IMR-90 (cell line): Measurements from ENCODE around the gene CDYL2. TPM values are rescaled to one million over a fixed set of nuclear protein-coding genes. Genes with fewer than 3 reads are reported as not detected.

ENCODE experiments used
- ATAC-seq: fragments of 200-7000 bp; cut with Tn5 transposase; 2 replicates; pipeline ENCODE4 v1.9.1; 2020; ENCODE audit warnings: low read depth, mild to moderate bottlenecking, moderate library complexity
- BruUV-seq: library from RNA; stranded (reverse); fragments of 400-500 nt; replicated peaks from 2 replicates; lab custom pipeline; 2021; lab: Mats Ljungman, UMichigan
- CTCF ChIA-PET: fragments of 300-600 bp; formaldehyde crosslinking; extraction: SDS; loops from one replicate; lab custom pipeline; 2021; ENCODE audit warnings: antibody characterized with exemption; lab: Yijun Ruan, JAX
- POLR2A ChIA-PET: fragments of 300-600 bp; sonication (Branson Sonifier 250); formaldehyde crosslinking; loops from one replicate; lab custom pipeline; 2022; ENCODE audit warnings: antibody characterized with exemption; ENCODE audit not compliant: unreplicated experiment; lab: Charles Lee
- DNase-seq: peaks from one replicate; pipeline ENCODE4 v3.0.0; 2013
- H2AFZ ChIP-seq: replicated peaks from 2 replicates; pipeline ENCODE3; 2013; ENCODE audit warnings: low read length, mild to moderate bottlenecking; ENCODE audit not compliant: poor library complexity
- H2AK5ac ChIP-seq: 2 replicates; pipeline ENCODE4 v1.6.1; 2013; ENCODE audit warnings: low read depth, low read length, inconsistent platforms
- H2AK9ac ChIP-seq: replicated peaks from 2 replicates; pipeline ENCODE3; 2013; ENCODE audit warnings: mild to moderate bottlenecking, low read depth, low read length, moderate library complexity; ENCODE audit not compliant: poor library complexity
- H2BK120ac ChIP-seq: 2 replicates; pipeline ENCODE4 v1.6.1; 2013; ENCODE audit warnings: low read depth, low read length, inconsistent platforms
- H2BK15ac ChIP-seq: 3 replicates; pipeline ENCODE4 v1.6.1; 2013; ENCODE audit warnings: low read depth, low read length, inconsistent platforms
- H2BK20ac ChIP-seq: 2 replicates; pipeline ENCODE4 v1.6.1; 2013; ENCODE audit warnings: low read depth, mild to moderate bottlenecking, inconsistent platforms, low read length, moderate library complexity
- H2BK5ac ChIP-seq: 2 replicates; pipeline ENCODE4 v1.6.1; 2013; ENCODE audit warnings: mild to moderate bottlenecking, low read depth, low read length, inconsistent platforms; ENCODE audit not compliant: poor library complexity, severe bottlenecking
- H3K14ac ChIP-seq: replicated peaks from 2 replicates; pipeline ENCODE4 v1.6.1; 2013; ENCODE audit warnings: low read depth, low read length, inconsistent platforms
- H3K18ac ChIP-seq: 2 replicates; pipeline ENCODE4 v1.6.1; 2013; ENCODE audit warnings: low read depth, low read length, control low read depth
- H3K23ac ChIP-seq: 2 replicates; pipeline ENCODE4 v1.6.1; 2013; ENCODE audit warnings: low read depth, low read length, inconsistent platforms
- H3K27ac ChIP-seq: 2 replicates; pipeline ENCODE4 v1.5.1; 2013; ENCODE audit warnings: mild to moderate bottlenecking, control low read depth, low read length; ENCODE audit not compliant: insufficient read depth
- H3K27me3 ChIP-seq: 2 replicates; pipeline ENCODE4 v1.6.1; 2013; ENCODE audit warnings: low read length; ENCODE audit not compliant: control insufficient read depth, insufficient read depth
- H3K36me3 ChIP-seq: 2 replicates; pipeline ENCODE4 v1.6.1; 2013; ENCODE audit warnings: low read length, mixed read lengths; ENCODE audit not compliant: control insufficient read depth, insufficient read depth
- H3K4ac ChIP-seq: 2 replicates; pipeline ENCODE4 v1.6.1; 2013; ENCODE audit warnings: low read depth, low read length, inconsistent platforms
- H3K4me1 ChIP-seq: 2 replicates; pipeline ENCODE4 v1.6.1; 2013; ENCODE audit warnings: low read length, mixed read lengths; ENCODE audit not compliant: control insufficient read depth, insufficient read depth
- H3K4me2 ChIP-seq: 2 replicates; pipeline ENCODE4 v1.6.1; 2013; ENCODE audit warnings: low read depth, mild to moderate bottlenecking, control low read depth, low read length, moderate library complexity
- H3K4me3 ChIP-seq: 2 replicates; pipeline ENCODE4 v1.5.1; 2013; ENCODE audit warnings: low read depth, mild to moderate bottlenecking, control low read depth, low read length, moderate library complexity; ENCODE audit not compliant: insufficient read depth
- H3K56ac ChIP-seq: 2 replicates; pipeline ENCODE4 v1.6.1; 2013; ENCODE audit warnings: low read length, inconsistent platforms; ENCODE audit not compliant: insufficient read depth; ENCODE audit errors: extremely low read depth
- H3K79me1 ChIP-seq, 2 experiments: 2 replicates each; pipeline ENCODE4 v1.6.1; 2013; ENCODE audit warnings: low read length in 2 of 2, inconsistent platforms in 1 of 2, low read depth in 1 of 2
- H3K9ac ChIP-seq: 2 replicates; pipeline ENCODE4 v1.6.1; 2013; ENCODE audit warnings: low read depth, low read length, control low read depth
- H3K9me1 ChIP-seq: 2 replicates; pipeline ENCODE4 v1.6.1; 2013; ENCODE audit warnings: low read length, inconsistent platforms; ENCODE audit not compliant: insufficient read depth
- H3K9me3 ChIP-seq: 2 replicates; pipeline ENCODE4 v1.6.1; 2013; ENCODE audit warnings: low read length; ENCODE audit not compliant: control insufficient read depth, insufficient read depth
- H4K20me1 ChIP-seq: 2 replicates; pipeline ENCODE4 v1.6.1; 2013; ENCODE audit warnings: low read length, inconsistent platforms; ENCODE audit not compliant: insufficient read depth
- H4K5ac ChIP-seq: 2 replicates; pipeline ENCODE4 v1.6.1; 2013; ENCODE audit warnings: mild to moderate bottlenecking, low read depth, low read length, control low read depth
- H4K8ac ChIP-seq, 2 experiments: 2 replicates each; pipeline ENCODE4 v1.6.1; 2013; ENCODE audit warnings: low read depth in 2 of 2, low read length in 2 of 2, control low read depth in 1 of 2, inconsistent platforms in 1 of 2
- H4K91ac ChIP-seq: 2 replicates; pipeline ENCODE4 v1.6.1; 2013; ENCODE audit warnings: low read depth, low read length, inconsistent platforms; ENCODE audit not compliant: insufficient read depth
- CHD1 ChIP-seq: IDR thresholded peaks from 2 replicates; pipeline ENCODE4 v1.6.1; 2012; ENCODE audit warnings: low read depth, low read length, improper control_type of control experiment
- FOS ChIP-seq: fragments of 150-350 bp; IDR thresholded peaks from 2 replicates; pipeline ENCODE4 v1.6.1; 2016; ENCODE audit warnings: low read depth, low read length
- NFE2L2 ChIP-seq: fragments of 150-350 bp; IDR thresholded peaks from 2 replicates; pipeline ENCODE4 v1.6.1; 2016; ENCODE audit warnings: low read depth, mild to moderate bottlenecking, low read length
- WGBS, 2 experiments: methylation state at CpG; one replicate each; pipeline versions ENCODE4 v1.1.5 to v1.1.7; 2013; ENCODE audit warnings: missing lambda C conversion rate in 2 of 2; ENCODE audit not compliant: insufficient read length in 1 of 2; ENCODE audit errors: extremely low coverage in 2 of 2; 5-methylcytosine and 5-hydroxymethylcytosine counted together
- dilution Hi-C: fragments of 300-500 bp; cut with HindIII; formaldehyde crosslinking; loops from one replicate; pipeline ENCODE4 v1.14.3; 2018; ENCODE audit warnings: low sequenced_read_pairs; ENCODE audit not compliant: unreplicated experiment
- in situ Hi-C: fragments of 300-500 bp; cut with MboI; formaldehyde crosslinking; loops from 3 replicates; pipeline ENCODE4 v1.14.3; 2019; ENCODE audit warnings: low sequenced_read_pairs, inconsistent platforms, mixed read lengths
- intact Hi-C: fragments of 100-400 bp; cut with micrococcal nuclease; formaldehyde crosslinking; loops from 2 replicates; pipeline ENCODE4 v1.10.0; 2022
- polyA plus RNA-seq, 3 experiments: library from polyadenylated mRNA; depleted of rRNA; stranded (reverse); fragments of >200 nt; gene quantifications; 2 replicates each; pipeline ENCODE4 v1.2.3, GENCODE V29; 2012; ENCODE audit warnings: low replicate concordance in 1 of 3
- total RNA-seq: library from RNA; depleted of rRNA; stranded (reverse); fragments of >200 nt; gene quantifications from 2 replicates; pipeline ENCODE4 v1.2.3, GENCODE V29; 2012
- TF ChIP-seq, protein P1 (sequence below): fragments of 150-350 bp; IDR thresholded peaks from 2 replicates; pipeline ENCODE4 v1.6.1; 2016; ENCODE audit warnings: low read depth, mild to moderate bottlenecking, low read length, moderate library complexity, borderline replicate concordance

Gene CDYL2
- total and polyA plus RNA-seq, 2 of the 4 experiments (the other 2 are of a cell fraction) = 1.2 to 3.9 TPM

DNA sequence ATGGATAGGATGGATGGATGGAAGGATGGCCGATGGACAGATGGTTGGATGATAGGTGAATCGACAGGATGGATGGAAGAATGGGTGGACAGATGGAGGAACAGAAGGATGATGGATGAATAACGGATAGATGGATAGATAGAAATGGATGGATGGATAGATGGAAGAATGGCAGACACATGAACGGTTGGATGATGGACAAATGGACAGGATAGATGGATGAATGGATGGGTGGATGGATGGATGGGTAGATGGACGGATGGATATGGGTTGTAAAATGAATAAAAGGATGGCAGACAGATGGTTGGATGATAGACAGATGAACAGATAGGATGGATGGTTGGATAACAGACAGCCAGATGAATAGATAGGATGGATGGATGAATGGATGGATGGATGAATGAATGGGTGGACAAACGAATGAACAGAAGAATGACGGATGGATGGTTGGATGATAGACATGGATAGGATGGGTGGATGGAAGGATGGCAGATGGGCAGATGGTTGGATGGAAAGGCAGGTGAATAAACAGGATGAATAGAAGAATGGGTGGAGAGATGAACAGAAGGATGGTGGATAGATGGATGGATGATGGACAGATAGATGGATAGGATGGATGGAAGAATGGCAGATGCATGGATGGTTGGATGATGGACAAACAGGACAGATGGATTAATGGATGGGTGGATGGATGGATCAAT is 207.7 kb downstream of the CDYL2 start:
- TF ChIP-seq NFE2L2 (no peak), CHD1 (no peak), FOS (no peak)
- TF ChIP-seq, protein P1, sequence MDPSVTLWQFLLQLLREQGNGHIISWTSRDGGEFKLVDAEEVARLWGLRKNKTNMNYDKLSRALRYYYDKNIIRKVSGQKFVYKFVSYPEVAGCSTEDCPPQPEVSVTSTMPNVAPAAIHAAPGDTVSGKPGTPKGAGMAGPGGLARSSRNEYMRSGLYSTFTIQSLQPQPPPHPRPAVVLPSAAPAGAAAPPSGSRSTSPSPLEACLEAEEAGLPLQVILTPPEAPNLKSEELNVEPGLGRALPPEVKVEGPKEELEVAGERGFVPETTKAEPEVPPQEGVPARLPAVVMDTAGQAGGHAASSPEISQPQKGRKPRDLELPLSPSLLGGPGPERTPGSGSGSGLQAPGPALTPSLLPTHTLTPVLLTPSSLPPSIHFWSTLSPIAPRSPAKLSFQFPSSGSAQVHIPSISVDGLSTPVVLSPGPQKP = no peak
- H2AFZ ChIP-seq = no peak overlapping the region
- H3K9me1 ChIP-seq = no peaks in the 10 kb centered on the region
- H2BK15ac ChIP-seq = no peak overlapping the region
- H3K4me1 ChIP-seq = no peaks in the 10 kb centered on the region
- ChIA-PET POLR2A (no interaction called here), CTCF (no interaction called here)
- intact Hi-C loops = no loop called here
- H2AK5ac ChIP-seq = no peak overlapping the region
- no peak overlapping the region for H3K4ac ChIP-seq
- no peaks in the 10 kb centered on the region for H3K27me3 ChIP-seq
- DNase-seq = no peak
- no TSS peak for BruUV-seq
- no peak overlapping the region for H3K56ac ChIP-seq
- H4K8ac ChIP-seq = no peak overlapping the region
- H3K27ac ChIP-seq = no peak overlapping the region
- no peak overlapping the region for H2BK120ac ChIP-seq
- H2BK5ac ChIP-seq = peak overlapping the region; percentile 41
- ATAC-seq = no peak
- H4K91ac ChIP-seq = no peak overlapping the region
- H3K14ac ChIP-seq = no peak overlapping the region
- dilution Hi-C loops = no loop called here
- H3K4me2 ChIP-seq = no peak overlapping the region
- no peak overlapping the region for H2BK20ac ChIP-seq
- H3K36me3 ChIP-seq = no peaks in the 10 kb centered on the region
- no peaks in the 10 kb centered on the region for H4K20me1 ChIP-seq
- no peak overlapping the region for H4K5ac ChIP-seq
- H2AK9ac ChIP-seq = no peak overlapping the region
- peaks cover 4% of the 10 kb centered on the region; the same call in 1 of the 2 replicates for H3K9me3 ChIP-seq
- in situ Hi-C loops = no loop called here
- H3K9ac ChIP-seq = no peak overlapping the region
- no peak overlapping the region for H3K23ac ChIP-seq
- H3K4me3 ChIP-seq = no peak overlapping the region
- H3K18ac ChIP-seq = no peak overlapping the region
- 68 to 100% methylated on average over 1 to 7 of the region's 7 CpGs for WGBS, 2 experiments
- no peaks in the 10 kb centered on the region for H3K79me1 ChIP-seq
